ENCODE measurements around the gene LRCH4. TPM values are rescaled to one million over a fixed set of nuclear protein-coding genes. Genes with fewer than 3 reads are reported as not detected.
"Not testable (repeated sequence)": the region's sequence is repeated elsewhere in the genome, so short reads cannot be mapped to it uniquely, and the experiment has no call there.

LRCH4 gene
- total RNA-seq, 1 donor from 2014 or later, result 89.7 TPM

DNA sequence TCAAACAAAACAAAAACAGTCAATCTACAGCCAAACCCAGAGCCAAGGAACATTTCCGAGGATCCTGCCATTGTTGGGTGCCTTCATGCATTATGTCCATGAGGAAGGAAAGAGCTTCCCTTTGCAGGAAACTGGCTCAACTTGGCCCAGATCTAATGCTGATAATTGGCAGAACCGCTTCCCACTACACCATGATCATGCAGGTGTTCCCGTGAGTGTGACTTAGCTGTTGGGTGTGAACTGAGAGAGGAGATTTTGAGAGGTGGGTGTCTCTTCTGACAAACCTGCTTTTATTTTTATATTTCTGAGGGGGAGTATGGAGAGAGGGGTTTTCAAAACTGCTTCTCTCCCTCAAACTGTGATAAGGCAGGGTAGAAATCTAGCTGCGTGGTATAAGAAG is 26.8 kb downstream of the LRCH4 start:
- Mint-ChIP-seq H3K4me1 (ENCODE audit: unreplicated experiment) (peaks cover 11% of the 10 kb centered on the region), H3K27me3 (ENCODE audit: unreplicated experiment) (peaks cover 9% of the 10 kb centered on the region), H3K9me3 (ENCODE audit: unreplicated experiment) (no peaks in the 10 kb centered on the region), H3K36me3 (ENCODE audit: low read depth, unreplicated experiment) (peaks cover 24% of the 10 kb centered on the region), H3K4me3 (ENCODE audit: unreplicated experiment) (peak overlapping the region; percentile 84), H3K27ac (ENCODE audit: unreplicated experiment) (peak overlapping the region; percentile 93)
- DNase-seq (ENCODE audit: low spot score), result no peak
- no peak for TF ChIP-seq CTCF (IDR thresholded peaks at IDR 0.05; ENCODE audit: unreplicated experiment)

DNA sequence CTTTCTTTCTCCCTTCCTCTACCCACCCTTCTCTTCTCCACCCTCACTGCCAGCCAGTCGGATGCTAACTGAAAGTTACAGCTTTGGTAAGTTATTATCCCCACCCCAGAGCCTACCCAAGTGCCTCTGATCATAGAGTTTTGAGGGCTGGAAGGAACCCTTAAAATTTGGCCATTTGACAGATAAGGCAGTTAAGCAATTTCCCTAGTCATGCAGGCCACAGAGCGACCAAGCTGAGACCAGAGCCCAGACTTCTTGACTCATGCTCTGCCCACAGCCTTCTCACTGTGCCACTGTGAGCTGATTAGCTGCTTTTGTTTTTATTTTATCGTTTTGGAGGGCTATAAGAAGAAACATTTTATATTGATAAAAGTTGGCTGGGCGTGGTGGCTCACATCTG is 29.4 kb downstream of the LRCH4 start:
- peaks cover 28% of the 10 kb centered on the region for H3K36me3 Mint-ChIP-seq (ENCODE audit: low read depth, unreplicated experiment)
- H3K27ac Mint-ChIP-seq (ENCODE audit: unreplicated experiment), result no peak overlapping the region
- H3K9me3 Mint-ChIP-seq (ENCODE audit: unreplicated experiment), result no peaks in the 10 kb centered on the region
- no peak for TF ChIP-seq CTCF (IDR thresholded peaks at IDR 0.05; ENCODE audit: unreplicated experiment)
- peaks cover 2% of the 10 kb centered on the region for H3K27me3 Mint-ChIP-seq (ENCODE audit: unreplicated experiment)
- peaks cover 11% of the 10 kb centered on the region for H3K4me1 Mint-ChIP-seq (ENCODE audit: unreplicated experiment)
- no peak overlapping the region for H3K4me3 Mint-ChIP-seq (ENCODE audit: unreplicated experiment)
- no peak for DNase-seq (ENCODE audit: low spot score)

- Mint-ChIP-seq H3K27me3 (ENCODE audit: unreplicated experiment) (peaks cover 2% of the 10 kb centered on the region), H3K27ac (ENCODE audit: unreplicated experiment) (no peak overlapping the region), H3K4me3 (ENCODE audit: unreplicated experiment) (no peak overlapping the region), H3K36me3 (ENCODE audit: low read depth, unreplicated experiment) (peaks cover 29% of the 10 kb centered on the region), H3K4me1 (ENCODE audit: unreplicated experiment) (peaks cover 11% of the 10 kb centered on the region), H3K9me3 (ENCODE audit: unreplicated experiment) (no peaks in the 10 kb centered on the region)
- DNase-seq (ENCODE audit: low spot score), result no peak
- TF ChIP-seq CTCF (IDR thresholded peaks at IDR 0.05; ENCODE audit: unreplicated experiment), result no peak
Observed at GRCh38 chr7:100555701-100556100, 30.2 kb downstream of the LRCH4 start.

- no peaks in the 10 kb centered on the region for H3K27me3 Mint-ChIP-seq (ENCODE audit: unreplicated experiment)
- TF ChIP-seq CTCF (IDR thresholded peaks at IDR 0.05; ENCODE audit: unreplicated experiment), result no peak
- peaks cover 22% of the 10 kb centered on the region for H3K4me1 Mint-ChIP-seq (ENCODE audit: unreplicated experiment)
- no peak for DNase-seq (ENCODE audit: low spot score)
- no peaks in the 10 kb centered on the region for H3K9me3 Mint-ChIP-seq (ENCODE audit: unreplicated experiment)
- peaks cover 34% of the 10 kb centered on the region for H3K36me3 Mint-ChIP-seq (ENCODE audit: low read depth, unreplicated experiment)
- H3K4me3 Mint-ChIP-seq (ENCODE audit: unreplicated experiment), result no peak overlapping the region
- no peak overlapping the region for H3K27ac Mint-ChIP-seq (ENCODE audit: unreplicated experiment)
Observed at GRCh38 chr7:100553032-100553431, 32.9 kb downstream of the LRCH4 start.

DNA sequence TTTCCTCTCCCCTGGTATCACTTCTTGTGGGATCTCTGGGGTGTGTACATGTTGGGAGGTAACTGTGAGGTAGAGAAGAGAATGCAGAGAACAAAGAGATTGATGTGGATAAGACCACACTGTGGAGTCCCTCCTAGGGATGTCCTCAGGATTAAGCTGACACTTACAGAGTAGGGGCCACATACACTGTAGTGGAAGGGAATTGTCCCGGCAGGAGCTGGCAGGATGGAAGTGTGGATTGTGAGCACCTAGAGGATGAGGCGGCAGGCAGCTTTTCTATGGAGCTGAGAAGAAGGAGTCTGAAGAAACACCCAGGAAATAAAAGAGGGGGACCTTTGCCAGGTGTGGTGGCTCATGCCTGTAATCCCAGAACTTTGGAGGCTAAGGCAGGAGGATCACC is 33.4 kb downstream of the LRCH4 start:
- TF ChIP-seq CTCF (IDR thresholded peaks at IDR 0.05; ENCODE audit: unreplicated experiment), result no peak
- H3K36me3 Mint-ChIP-seq (ENCODE audit: low read depth, unreplicated experiment), result peaks cover 34% of the 10 kb centered on the region
- H3K4me3 Mint-ChIP-seq (ENCODE audit: unreplicated experiment), result peak overlapping the region; percentile 47
- H3K27ac Mint-ChIP-seq (ENCODE audit: unreplicated experiment), result no peak overlapping the region
- DNase-seq (ENCODE audit: low spot score), result no peak
- peaks cover 25% of the 10 kb centered on the region for H3K4me1 Mint-ChIP-seq (ENCODE audit: unreplicated experiment)
- no peaks in the 10 kb centered on the region for H3K27me3 Mint-ChIP-seq (ENCODE audit: unreplicated experiment)
- no peaks in the 10 kb centered on the region for H3K9me3 Mint-ChIP-seq (ENCODE audit: unreplicated experiment)

- peaks cover 18% of the 10 kb centered on the region for H3K36me3 Mint-ChIP-seq (ENCODE audit: low read depth, unreplicated experiment)
- peaks cover 64% of the 10 kb centered on the region for H3K4me1 Mint-ChIP-seq (ENCODE audit: unreplicated experiment)
- peak overlapping the region; percentile 33 for H3K4me3 Mint-ChIP-seq (ENCODE audit: unreplicated experiment)
- H3K9me3 Mint-ChIP-seq (ENCODE audit: unreplicated experiment); H3K27me3 Mint-ChIP-seq (ENCODE audit: unreplicated experiment); DNase-seq (ENCODE audit: low spot score): not testable (repeated sequence)
- peak overlapping the region; percentile 89 for H3K27ac Mint-ChIP-seq (ENCODE audit: unreplicated experiment)
Observed at GRCh38 chr7:100548446-100548845, 37.5 kb downstream of the LRCH4 start.
